HepG2 (cell line): Measurements from ENCODE around the gene PKD2L1. TPM values are rescaled to one million over a fixed set of nuclear protein-coding genes. Genes with fewer than 3 reads are reported as not detected.

ENCODE experiments used
- ATM ChIP-seq: fragments of 450-650 bp; IDR thresholded peaks from 2 replicates; pipeline ENCODE4 v1.7.1; 2017; ENCODE audit warnings: mild to moderate bottlenecking, borderline replicate concordance
- BCLAF1 ChIP-seq: fragments of 450-650 bp; IDR thresholded peaks from 2 replicates; pipeline ENCODE4 v1.6.1; 2017; ENCODE audit warnings: mild to moderate bottlenecking
- ELF3 ChIP-seq: IDR thresholded peaks from 2 replicates; pipeline ENCODE4 v1.6.1; 2016; ENCODE audit warnings: missing genetic modification reagents, missing compliant biosample characterization
- EP300 ChIP-seq, 3 experiments: sonication (generic) in 1 of 3; formaldehyde crosslinking in 1 of 3; IDR thresholded peaks; 2 replicates each; pipeline versions ENCODE4 v1.5.1 to v1.6.1; 2011 to 2020; ENCODE audit warnings: low read depth in 2 of 3, low read length in 2 of 3, borderline replicate concordance in 1 of 3, improper control_type of control experiment in 1 of 3, mild to moderate bottlenecking in 1 of 3, missing genetic modification reagents in 1 of 3, moderate library complexity in 1 of 3
- FOXA3 ChIP-seq: IDR thresholded peaks from 2 replicates; pipeline ENCODE4 v1.6.1; 2016; ENCODE audit warnings: missing genetic modification reagents, missing compliant biosample characterization
- HNF4A ChIP-seq: sonication (generic); formaldehyde crosslinking; IDR thresholded peaks from 2 replicates; pipeline ENCODE4 v1.4.0; 2020; ENCODE audit warnings: missing genetic modification reagents
- MBNL3 ChIP-seq: fragments of 250-450 bp; sonication (Bioruptor Pico); conservative IDR thresholded peaks from 2 replicates; pipeline ENCODE4 v1.8.0; 2022; ENCODE audit warnings: mild to moderate bottlenecking, inconsistent platforms
- NFIC ChIP-seq: IDR thresholded peaks from 2 replicates; pipeline ENCODE4 v1.6.1; 2012; ENCODE audit warnings: mild to moderate bottlenecking, low read length, inconsistent platforms
- ZBTB25 ChIP-seq: IDR thresholded peaks from 2 replicates; pipeline ENCODE4 v1.6.1; 2018; ENCODE audit warnings: missing genetic modification reagents
- ZBTB8A ChIP-seq: sonication (generic); formaldehyde crosslinking; IDR thresholded peaks from 2 replicates; pipeline ENCODE4 v1.4.0; 2020; ENCODE audit warnings: mild to moderate bottlenecking, low read depth, missing genetic modification reagents, borderline replicate concordance
- ZNF101 ChIP-seq: sonication (generic); formaldehyde crosslinking; IDR thresholded peaks from 2 replicates; pipeline ENCODE4 v1.4.0; 2020; ENCODE audit warnings: mild to moderate bottlenecking, low read depth, missing genetic modification reagents, borderline replicate concordance
- ZNF274 ChIP-seq: sonication (generic); formaldehyde crosslinking; IDR thresholded peaks from 2 replicates; pipeline ENCODE4 v1.5.1; 2020; ENCODE audit warnings: mild to moderate bottlenecking, missing genetic modification reagents
- ZNF407 ChIP-seq: sonication (generic); formaldehyde crosslinking; IDR thresholded peaks from one replicate; pipeline ENCODE4 v1.5.1; 2020; ENCODE audit warnings: mild to moderate bottlenecking, missing genetic modification reagents; ENCODE audit errors: not compliant biosample characterization
- ZNF430 ChIP-seq: sonication (generic); formaldehyde crosslinking; IDR thresholded peaks from 2 replicates; pipeline ENCODE4 v1.9.0; 2021; ENCODE audit warnings: mild to moderate bottlenecking, missing genetic modification reagents
- ZNF441 ChIP-seq: sonication (generic); formaldehyde crosslinking; IDR thresholded peaks from 2 replicates; pipeline ENCODE4 v1.7.0; 2021; ENCODE audit warnings: missing genetic modification reagents, borderline replicate concordance
- ZNF564 ChIP-seq: sonication (generic); formaldehyde crosslinking; IDR thresholded peaks from 2 replicates; pipeline ENCODE4 v1.8.1; 2023; ENCODE audit warnings: mild to moderate bottlenecking, missing genetic modification reagents
- ZNF598 ChIP-seq: sonication (generic); formaldehyde crosslinking; IDR thresholded peaks from 2 replicates; pipeline ENCODE4 v1.5.1; 2020; ENCODE audit warnings: mild to moderate bottlenecking, missing genetic modification reagents, borderline replicate concordance
- ZNF607 ChIP-seq: sonication (generic); formaldehyde crosslinking; IDR thresholded peaks from 2 replicates; pipeline ENCODE4 v1.5.1; 2020; ENCODE audit warnings: missing genetic modification reagents, mild to moderate bottlenecking, borderline replicate concordance
- polyA plus RNA-seq, 8 experiments: library from polyadenylated mRNA; depleted of rRNA in 3 of 8; stranded (reverse) in 7 of 8; unstranded in 1 of 8; fragments of >200 nt; fragmentation: Illumina TruSeq in 4 of 8; extraction: Trizol in 4 of 8; gene quantifications; 2 replicates each; pipeline versions ENCODE4 v1.2.1 to v1.2.3, GENCODE V29; 2011 to 2016; ENCODE audit warnings: low read depth in 4 of 8, missing spikeins in 1 of 8, mixed read lengths in 1 of 8; ENCODE audit not compliant: insufficient read depth in 1 of 8
- total RNA-seq, 5 experiments: library from RNA; depleted of rRNA; stranded (reverse); fragments of >200 nt; fragmentation: Illumina TruSeq; extraction: Trizol; gene quantifications; 2 replicates each; pipeline ENCODE4 v1.2.3, GENCODE V29; 2016; ENCODE audit warnings: low read depth in 1 of 5

Gene PKD2L1
- total and polyA plus RNA-seq, 2 of the 13 experiments (the other 11 are each of a cell fraction or from before 2014, with no cell fraction given): 0.07 to 0.15 TPM

DNA sequence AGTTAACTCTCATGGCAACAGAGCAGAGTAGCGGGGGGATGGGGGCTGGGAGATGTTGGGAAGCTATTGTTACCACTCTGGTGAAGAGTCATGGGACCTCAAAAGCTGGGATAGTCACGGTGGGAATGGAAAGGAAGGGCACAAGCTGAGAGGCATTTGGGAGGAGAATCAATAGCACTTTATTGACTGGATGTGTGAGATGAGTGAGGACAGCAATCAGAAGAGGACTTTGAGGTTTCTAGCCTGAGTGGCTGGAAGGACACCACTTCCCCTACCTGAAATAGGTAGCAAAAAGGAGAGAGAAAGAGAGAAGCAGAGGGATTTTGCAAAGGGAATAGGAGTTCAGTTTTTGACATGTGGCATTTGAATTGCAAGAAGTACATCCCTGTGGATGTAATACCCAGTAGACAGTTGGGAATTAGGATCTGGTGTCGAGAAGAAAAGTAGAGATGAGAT lies 44.2 kb upstream of the PKD2L1 start (continued):
- TF ChIP-seq ZNF407 (no peak), FOXA3 (CRISPR knock-in tag) (peak; percentile 37), ATM (no peak), MBNL3 (CRISPR knock-in tag) (no peak), EP300 (IDR thresholded peaks at IDR 0.05; ENCODE audit: low read depth in 2 of 2, low read length in 2 of 2) (no peak), EP300 (CRISPR knock-in tag; IDR thresholded peaks at IDR 0.05; ENCODE audit: borderline replicate concordance) (no peak), ZNF564 (CRISPR knock-in tag) (0 out of 2 replicates have a peak, but pooled peaks have one; percentile 49), ELF3 (CRISPR knock-in tag) (no peak), ZNF598 (CRISPR knock-in tag) (0 out of 2 replicates have a peak, but pooled peaks have one; percentile 4), ZNF101 (CRISPR knock-in tag) (0 out of 2 replicates have a peak, but pooled peaks have one; percentile 73), ZNF607 (0 out of 2 replicates have a peak, but pooled peaks have one; percentile 37), ZBTB25 (no peak), ZNF430 (CRISPR knock-in tag) (no peak), BCLAF1 (no peak), HNF4A (CRISPR knock-in tag) (0 out of 2 replicates have a peak, but pooled peaks have one; percentile 25), ZNF274 (CRISPR knock-in tag) (no peak), ZBTB8A (CRISPR knock-in tag) (no peak), NFIC (0 out of 2 replicates have a peak, but pooled peaks have one; percentile 66), ZNF441 (CRISPR knock-in tag) (peak; percentile 19; the same call in 1 of the 2 replicates)
